GM20000 (cell line): Measurements from ENCODE around the gene TANC1.
A peak's percentile ranks its signal among the peaks of the same experiment; 100 is the strongest.

Source experiments
- DNase-seq: peaks from one replicate; pipeline ENCODE4 v3.0.0; 2012; ENCODE audit warnings: low spot score
- TF ChIP-seq, protein P1 (sequence below): IDR thresholded peaks from 2 replicates; pipeline ENCODE4 v1.5.1; 2012; ENCODE audit warnings: mild to moderate bottlenecking, control low read depth; ENCODE audit errors: extremely low read depth, missing control alignments

TANC1 gene

GRCh38 chr2:159176555-159176954 is 208.1 kb downstream of the TANC1 start:
- TF ChIP-seq, protein P1, sequence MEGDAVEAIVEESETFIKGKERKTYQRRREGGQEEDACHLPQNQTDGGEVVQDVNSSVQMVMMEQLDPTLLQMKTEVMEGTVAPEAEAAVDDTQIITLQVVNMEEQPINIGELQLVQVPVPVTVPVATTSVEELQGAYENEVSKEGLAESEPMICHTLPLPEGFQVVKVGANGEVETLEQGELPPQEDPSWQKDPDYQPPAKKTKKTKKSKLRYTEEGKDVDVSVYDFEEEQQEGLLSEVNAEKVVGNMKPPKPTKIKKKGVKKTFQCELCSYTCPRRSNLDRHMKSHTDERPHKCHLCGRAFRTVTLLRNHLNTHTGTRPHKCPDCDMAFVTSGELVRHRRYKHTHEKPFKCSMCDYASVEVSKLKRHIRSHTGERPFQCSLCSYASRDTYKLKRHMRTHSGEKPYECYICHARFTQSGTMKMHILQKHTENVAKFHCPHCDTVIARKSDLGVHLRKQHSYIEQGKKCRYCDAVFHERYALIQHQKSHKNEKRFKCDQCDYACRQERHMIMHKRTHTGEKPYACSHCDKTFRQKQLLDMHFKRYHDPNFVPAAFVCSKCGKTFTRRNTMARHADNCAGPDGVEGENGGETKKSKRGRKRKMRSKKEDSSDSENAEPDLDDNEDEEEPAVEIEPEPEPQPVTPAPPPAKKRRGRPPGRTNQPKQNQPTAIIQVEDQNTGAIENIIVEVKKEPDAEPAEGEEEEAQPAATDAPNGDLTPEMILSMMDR: no peak
- DNase-seq: no peak

- no peak for DNase-seq
- TF ChIP-seq, protein P1: no peak
Observed at GRCh38 chr2:159177357-159177756, 208.9 kb downstream of the TANC1 start.

DNA sequence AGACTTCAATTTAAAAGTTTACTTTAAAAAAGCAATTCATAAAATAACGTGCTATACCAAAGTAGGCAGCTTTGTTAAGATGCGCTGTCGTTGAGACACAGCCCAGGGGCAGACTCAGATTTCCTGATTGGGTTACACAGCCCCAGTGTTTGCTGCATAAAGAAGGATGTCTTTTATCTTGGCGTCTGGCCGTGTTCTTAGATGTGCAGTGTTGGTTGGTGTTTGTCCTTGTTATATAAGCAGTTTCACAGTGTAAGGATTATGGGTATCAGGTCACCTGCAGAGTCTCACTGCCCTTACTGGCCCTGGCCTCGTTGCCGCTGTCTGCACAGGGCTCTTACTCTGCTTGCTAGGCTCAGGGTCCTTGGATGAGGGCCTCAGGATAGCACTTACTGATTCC is 209.5 kb downstream of the TANC1 start:
- TF ChIP-seq, protein P1: no peak
- no peak for DNase-seq

DNA sequence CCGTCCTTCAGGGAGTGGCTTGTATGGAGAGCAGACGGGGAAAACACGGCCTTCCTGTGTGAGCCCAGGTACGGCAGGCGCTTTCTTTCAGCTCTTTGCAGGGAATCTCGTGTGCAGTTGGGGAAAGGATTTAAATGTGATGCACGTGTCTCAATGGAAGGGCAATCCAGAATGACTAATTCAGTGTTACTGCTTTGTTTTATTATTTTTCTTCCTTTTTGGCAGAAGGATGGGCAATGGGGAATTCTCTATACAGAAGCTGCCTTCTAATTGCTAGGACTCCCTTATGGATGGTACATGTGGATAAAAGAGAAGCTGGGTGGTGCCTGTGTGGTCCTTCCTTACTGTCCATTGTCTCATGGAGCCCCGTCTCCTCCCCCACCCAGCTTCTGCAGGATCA is 210.7 kb downstream of the TANC1 start:
- DNase-seq: no peak
- TF ChIP-seq, protein P1: no peak

- TF ChIP-seq, protein P1: no peak
- no peak for DNase-seq
Observed at GRCh38 chr2:159179696-159180095, 211.3 kb downstream of the TANC1 start.

GRCh38 chr2:159183346-159183745 is 214.9 kb downstream of the TANC1 start:
- TF ChIP-seq, protein P1: no peak
- no peak for DNase-seq

GRCh38 chr2:159185401-159186130 is 217.1 kb downstream of the TANC1 start:
- TF ChIP-seq, protein P1: no peak
- DNase-seq: peak; percentile 48
